HEK293 (cell line): ENCODE results near the gene PSG7.
"Not testable (repeated sequence)": the region's sequence is repeated elsewhere in the genome, so short reads cannot be mapped to it uniquely, and the experiment has no call there.

Source experiments
- CTCF ChIA-PET: fragments of 350-600 bp; formaldehyde crosslinking; extraction: SDS; loops from one replicate; lab custom pipeline; 2021; ENCODE audit warnings: antibody characterized with exemption; lab: Yijun Ruan, JAX
- POLR2A ChIA-PET: fragments of 300-600 bp; formaldehyde crosslinking; extraction: SDS; loops from one replicate; lab custom pipeline; 2020; ENCODE audit warnings: antibody characterized with exemption, inconsistent platforms; lab: Yijun Ruan, JAX
- H3K27ac ChIP-seq: fragments of 200-500 bp; sonication (Bioruptor generic); 2 replicates; pipeline ENCODE4 v1.5.1; 2014; ENCODE audit warnings: low read depth, low read length, control low read depth, inconsistent platforms; ENCODE audit errors: extremely low read depth
- H3K36me3 ChIP-seq, 2 experiments: fragments of 200-500 bp in 1 of 2; sonication (Bioruptor generic) in 1 of 2; 1 replicate in 1 of 2; 2 replicates in 1 of 2; pipeline ENCODE4 v1.5.1; 2014 to 2017; ENCODE audit warnings: inconsistent platforms in 2 of 2, low read length in 2 of 2; ENCODE audit not compliant: control insufficient read depth in 2 of 2, insufficient read depth in 1 of 2
- H3K4me1 ChIP-seq: fragments of 200-500 bp; sonication (Bioruptor generic); 2 replicates; pipeline ENCODE4 v1.5.1; 2014; ENCODE audit warnings: mild to moderate bottlenecking, low read length, inconsistent platforms; ENCODE audit not compliant: control insufficient read depth, insufficient read depth
- H3K4me3 ChIP-seq: 2 replicates; pipeline ENCODE4 v1.5.1; 2011; ENCODE audit warnings: low read depth, mild to moderate bottlenecking, control low read depth, low read length, moderate library complexity
- H3K9me3 ChIP-seq: fragments of 200-500 bp; sonication (Bioruptor generic); 2 replicates; pipeline ENCODE4 v1.5.1; 2014; ENCODE audit warnings: low read depth, low read length, inconsistent platforms; ENCODE audit not compliant: control insufficient read depth, insufficient read depth
- ZFP37 ChIP-seq: fragments of 450-650 bp; formaldehyde crosslinking; IDR thresholded peaks from 2 replicates; pipeline ENCODE4 v1.5.1; 2016; ENCODE audit warnings: missing biosample characterization, missing genetic modification characterization
- ZNF629 ChIP-seq: fragments of 450-650 bp; formaldehyde crosslinking; IDR thresholded peaks from 2 replicates; pipeline ENCODE4 v1.5.1; 2017; ENCODE audit warnings: missing biosample characterization, missing genetic modification characterization

The PSG7 gene

DNA sequence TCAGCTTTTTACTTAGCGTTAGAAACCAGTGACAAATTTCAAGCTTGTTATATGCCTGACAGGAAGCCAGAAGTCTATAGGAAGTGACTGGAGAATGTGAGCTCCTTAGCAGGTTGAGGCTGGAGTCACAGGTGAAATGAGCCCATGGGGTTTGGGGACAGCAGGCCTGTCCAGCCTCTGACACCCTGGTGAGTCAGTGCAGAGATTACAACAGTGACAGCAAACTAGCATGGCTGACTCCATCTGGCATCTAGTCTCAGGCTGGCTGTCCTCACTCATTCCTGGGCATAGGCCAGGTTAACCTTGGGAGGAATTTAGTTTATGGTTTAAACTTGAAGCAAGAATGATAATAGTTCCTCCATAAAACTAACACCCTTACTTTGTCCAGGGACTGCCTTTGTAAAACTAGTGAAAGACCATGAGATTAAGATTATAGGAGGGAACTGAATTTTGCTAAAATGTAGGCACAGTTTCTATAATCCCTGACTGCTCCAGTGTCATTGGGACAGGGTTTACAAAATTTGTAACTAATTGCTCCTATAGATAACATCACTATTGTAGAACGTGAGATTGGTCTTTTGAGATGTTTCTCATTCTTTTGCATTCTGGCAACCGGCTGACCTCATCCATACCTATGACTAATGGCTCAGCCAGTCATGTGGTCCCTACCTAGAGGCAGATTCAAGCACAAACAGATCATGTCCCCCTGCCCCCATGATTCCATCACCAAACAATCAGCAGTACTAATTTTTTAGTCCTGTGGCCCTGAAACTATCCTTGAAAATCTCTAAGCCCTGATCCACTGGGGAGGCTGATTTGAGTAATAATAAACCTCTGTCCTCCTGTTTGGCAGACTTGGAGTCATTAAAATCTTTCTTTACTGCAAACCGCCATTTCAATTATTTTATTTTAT lies 61.9 kb downstream of the PSG7 start:
- H3K9me3 ChIP-seq, H3K36me3 ChIP-seq, H3K4me1 ChIP-seq, H3K4me3 ChIP-seq, H3K27ac ChIP-seq: not testable (repeated sequence)
- TF ChIP-seq ZNF629 (tag by site-specific recombination) (0 out of 2 replicates have a peak, but pooled peaks have one; percentile 17), ZFP37 (0 out of 2 replicates have a peak, but pooled peaks have one; percentile 23)
- ChIA-PET CTCF (interaction anchor here (0.6 to 2.6 kb wide), 4 partner anchors 10 to 249 kb away, joined by 3 to 12 read pairs (median 3); no protein-coding TSS in a partner anchor), POLR2A (interaction anchor here (0.7 kb wide), 1 partner anchor 10 kb away, joined by 3 read pairs; no protein-coding TSS in a partner anchor)

DNA sequence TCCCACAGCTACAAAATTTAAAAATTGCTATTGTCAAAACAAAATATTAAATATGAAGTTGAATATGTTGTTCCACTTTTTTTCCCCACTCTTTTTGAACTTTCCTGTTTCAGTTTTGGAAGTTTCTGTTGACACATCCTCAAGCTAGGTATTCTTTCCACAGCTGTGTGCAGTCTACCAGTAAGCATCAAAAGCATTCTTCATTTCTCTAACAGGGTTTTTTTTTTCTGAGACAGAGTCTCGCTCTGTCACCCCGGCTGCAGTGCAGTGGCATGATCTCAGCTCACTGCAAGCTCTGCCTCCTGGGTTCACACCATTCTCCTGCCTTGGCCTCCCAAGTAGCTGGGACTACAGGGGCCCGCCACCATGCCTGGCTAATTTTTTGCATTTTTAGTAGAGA lies 62.9 kb downstream of the PSG7 start:
- not testable (repeated sequence) for H3K27ac ChIP-seq, H3K36me3 ChIP-seq, H3K4me1 ChIP-seq, H3K4me3 ChIP-seq, H3K9me3 ChIP-seq
- ChIA-PET CTCF (interaction anchor here (0.6 to 2.6 kb wide), 4 partner anchors 11 to 248 kb away, joined by 3 to 12 read pairs (median 3); no protein-coding TSS in a partner anchor), POLR2A (interaction anchor here (0.7 kb wide), 1 partner anchor 11 kb away, joined by 3 read pairs; no protein-coding TSS in a partner anchor)
